Measurements from ENCODE around the gene CMSS1.

The CMSS1 gene

DNA sequence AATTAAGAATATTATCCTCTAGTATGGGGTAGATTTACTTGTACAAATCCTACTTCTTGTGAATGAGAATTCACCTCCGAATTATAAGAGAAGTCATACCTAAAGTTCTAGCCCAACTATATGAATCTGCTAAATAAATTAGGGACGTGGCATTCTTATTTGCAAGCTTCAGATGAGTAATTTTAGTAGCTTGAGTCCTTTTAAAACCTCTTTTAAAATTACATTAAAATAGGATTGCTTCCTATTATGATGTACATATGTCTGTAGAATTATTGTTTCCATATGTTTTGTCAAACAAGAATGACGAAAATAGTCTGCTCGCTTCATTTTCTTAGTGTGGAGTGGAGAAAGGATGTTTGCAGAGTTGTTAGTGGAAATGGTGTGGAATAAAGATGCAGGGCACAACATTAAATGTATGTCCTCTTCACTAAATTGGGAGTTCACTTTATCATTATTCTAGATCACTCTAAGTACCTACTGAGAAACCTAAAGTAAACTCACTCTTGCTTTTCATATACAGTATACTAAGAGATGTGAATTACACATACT lies 59.4 kb downstream of the CMSS1 start:
- DNase-seq: no peak

GRCh38 chr3:99878005-99878404 lies 60.3 kb downstream of the CMSS1 start:
- DNase-seq: peak in 1 of 2 experiments; percentile 30

GRCh38 chr3:99879275-99879674 lies 61.6 kb downstream of the CMSS1 start:
- DNase-seq: no peak

DNA sequence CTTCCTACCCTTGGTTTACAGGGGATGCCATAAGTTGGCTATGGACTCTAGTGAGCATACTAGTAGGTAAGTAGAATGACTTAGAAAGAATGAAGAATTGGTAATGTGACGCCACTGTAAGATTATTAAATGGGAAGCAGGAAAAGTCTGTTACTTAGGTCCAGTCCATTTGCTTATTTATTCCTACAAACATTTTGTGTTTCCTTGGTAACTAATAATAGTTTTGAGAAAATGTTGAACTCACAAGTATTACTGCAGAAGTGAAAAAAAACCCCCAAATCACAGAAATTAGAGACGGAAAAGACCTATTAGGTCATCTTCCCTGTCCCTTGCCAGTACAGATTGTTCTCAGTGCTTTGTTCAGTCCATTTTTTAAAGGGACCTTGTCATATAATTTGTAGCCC lies 63.5 kb downstream of the CMSS1 start:
- DNase-seq: no peak

DNA sequence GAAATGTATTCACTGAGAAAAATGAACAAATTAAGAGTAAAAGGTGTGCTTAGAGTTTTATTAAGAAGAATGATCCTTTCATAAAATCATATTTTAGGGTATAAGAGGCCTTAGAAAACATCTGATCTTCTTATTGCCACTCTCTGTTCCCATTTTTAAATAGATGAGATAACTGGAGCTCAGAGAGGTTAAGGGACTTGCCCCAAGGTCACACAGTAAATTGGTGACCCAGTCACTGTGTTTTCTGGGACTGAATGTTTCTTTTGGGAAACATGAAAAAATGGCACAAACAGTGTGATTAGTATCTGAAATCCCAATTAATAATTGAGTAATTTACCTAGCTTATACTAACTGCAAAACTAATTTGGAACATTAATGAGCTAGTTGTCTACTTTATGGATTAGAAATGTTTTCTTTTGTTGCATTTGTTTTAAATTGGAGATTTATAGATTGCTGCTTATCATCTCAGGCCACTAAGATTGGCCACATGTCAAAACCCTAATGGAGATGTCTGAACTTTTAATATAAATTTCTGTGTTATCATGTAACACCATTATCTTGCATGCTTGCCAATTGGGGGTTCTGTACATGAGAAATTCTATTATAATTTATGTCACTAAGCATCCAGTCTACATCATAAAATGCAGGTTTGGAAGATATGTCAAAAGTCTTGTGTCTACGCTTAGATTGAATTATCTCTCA lies 64.9 kb downstream of the CMSS1 start:
- no peak for DNase-seq

GRCh38 chr3:99883138-99883461 lies 65.4 kb downstream of the CMSS1 start:
- DNase-seq: no peak

DNA sequence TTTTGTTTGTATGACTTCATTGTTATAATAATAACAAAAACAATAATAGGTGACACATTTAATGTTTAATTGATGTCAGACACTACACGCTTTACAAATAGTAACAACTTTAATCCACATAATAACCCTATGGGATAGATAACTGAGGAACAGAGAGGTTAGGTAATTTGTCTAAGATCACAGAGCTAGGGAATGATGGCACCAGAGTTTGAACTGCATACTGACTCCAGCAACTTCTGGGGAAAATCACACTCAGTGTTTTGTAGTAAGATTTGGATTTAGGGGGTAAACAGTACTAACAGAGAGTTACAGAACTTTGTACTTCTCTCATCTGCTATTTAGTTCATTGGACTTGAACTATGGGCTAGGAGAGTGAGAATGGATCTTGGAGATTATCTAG lies 66.0 kb downstream of the CMSS1 start:
- no peak for DNase-seq

DNA sequence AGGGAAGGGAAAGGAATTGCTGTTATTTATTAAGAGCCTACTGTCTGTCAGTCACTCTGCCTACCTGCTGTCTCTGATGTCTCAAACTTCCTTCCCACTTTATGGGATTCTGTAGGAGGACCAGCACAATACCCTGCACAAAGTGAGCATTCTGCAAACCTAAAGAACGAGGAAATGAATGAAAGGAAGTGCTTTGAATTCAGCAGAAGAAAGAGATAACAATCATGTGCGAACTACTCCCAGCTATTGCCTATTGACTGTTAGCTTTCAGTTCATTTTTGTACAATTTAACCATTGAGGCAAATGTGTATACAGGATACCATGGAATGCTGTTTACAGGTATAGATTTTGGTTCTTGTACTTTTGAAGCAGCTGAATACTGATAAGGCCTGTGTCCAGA lies 66.8 kb downstream of the CMSS1 start:
- DNase-seq: no peak

GRCh38 chr3:99885085-99885484 lies 67.4 kb downstream of the CMSS1 start:
- DNase-seq: no peak

- no peak for DNase-seq
Measured at GRCh38 chr3:99885851-99886250, 68.2 kb downstream of the CMSS1 start.

- no peak for DNase-seq
Measured at GRCh38 chr3:99891610-99892285, 74.1 kb downstream of the CMSS1 start.

- no peak for DNase-seq
Measured at GRCh38 chr3:99892332-99892731, 74.7 kb downstream of the CMSS1 start.

DNA sequence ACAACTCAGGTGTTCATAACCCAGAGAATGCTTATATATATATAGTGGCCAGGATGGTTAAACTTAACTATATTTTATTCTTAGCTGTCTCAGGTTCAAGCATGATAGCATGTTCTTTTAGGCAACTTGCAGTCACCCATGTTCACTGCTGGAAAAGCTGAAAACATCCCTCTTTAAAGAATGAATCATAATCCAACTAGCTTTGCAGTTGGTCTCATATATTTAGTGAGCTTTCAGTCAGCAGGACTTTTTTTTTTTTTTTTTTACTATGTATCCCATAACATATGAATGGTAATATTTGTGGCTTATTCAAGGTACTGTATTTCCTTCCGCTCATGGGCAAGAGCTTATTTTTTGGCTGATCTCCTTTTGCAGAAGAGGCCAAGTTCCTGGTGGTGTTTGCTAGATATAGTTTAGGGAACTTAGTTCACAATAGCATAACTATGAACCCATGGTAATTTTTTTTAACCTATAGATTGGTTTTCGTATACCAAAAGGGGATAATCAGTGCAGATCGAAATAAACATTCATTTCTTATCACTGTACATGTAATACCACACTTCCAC lies 77.6 kb downstream of the CMSS1 start:
- DNase-seq: no peak

DNA sequence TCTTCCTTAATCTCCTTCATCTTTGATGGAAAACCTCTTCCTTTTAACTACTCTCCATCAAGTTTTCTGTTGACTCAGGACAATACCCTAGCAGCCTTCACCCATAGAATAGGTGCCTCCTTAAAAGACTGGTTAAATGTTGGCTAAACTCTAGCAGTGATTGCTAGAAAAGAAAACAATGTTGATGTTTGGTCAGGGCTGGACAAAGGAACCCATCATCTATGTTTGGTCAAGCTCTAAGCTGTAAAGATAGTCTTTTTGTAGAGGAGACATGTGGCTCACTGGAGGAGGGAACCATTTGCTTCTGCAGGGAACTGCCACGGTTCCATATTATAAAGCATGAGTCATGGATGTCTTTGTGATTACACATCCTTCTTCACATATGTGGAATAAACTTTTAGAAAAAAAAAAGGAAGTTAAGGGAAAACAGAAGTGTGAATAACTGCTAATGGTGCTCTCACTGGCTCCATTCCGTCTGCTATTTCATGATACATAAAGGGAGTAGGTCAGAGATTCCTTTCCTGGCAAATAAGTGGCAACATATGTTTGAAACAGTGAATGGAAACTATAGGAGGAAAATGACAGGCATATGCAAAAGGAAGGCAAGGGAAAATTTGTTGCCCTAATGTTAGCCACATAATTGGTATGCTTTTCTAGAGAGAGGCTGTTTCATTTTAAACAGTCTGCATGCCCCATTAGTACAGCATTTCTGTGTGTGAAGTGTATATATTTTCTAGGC lies 78.2 kb downstream of the CMSS1 start:
- peak; percentile 76 to 85 for DNase-seq

GRCh38 chr3:99896482-99896881 lies 78.8 kb downstream of the CMSS1 start:
- DNase-seq: peak in 1 of 2 experiments; percentile 57

DNA sequence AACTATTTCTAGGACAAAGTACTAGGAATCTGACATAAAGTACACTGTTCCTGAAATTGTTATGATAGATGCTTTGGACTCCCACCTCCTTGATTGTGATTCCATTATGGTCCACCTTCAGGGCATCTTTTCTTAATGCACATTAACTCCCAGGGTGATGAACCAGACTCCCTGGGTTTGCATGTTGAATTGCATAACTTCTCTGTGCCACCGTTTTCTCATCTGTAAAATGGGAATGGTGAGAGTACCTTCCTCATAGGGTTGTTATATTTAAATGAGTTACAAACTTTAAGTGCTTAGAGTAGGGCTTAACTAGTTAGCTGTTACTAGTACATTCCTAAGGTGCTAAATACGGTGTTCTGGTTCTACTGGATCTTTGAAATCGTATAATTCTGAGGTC lies 81.9 kb downstream of the CMSS1 start:
- no peak for DNase-seq

GRCh38 chr3:99900248-99900647 lies 82.6 kb downstream of the CMSS1 start:
- no peak for DNase-seq

DNA sequence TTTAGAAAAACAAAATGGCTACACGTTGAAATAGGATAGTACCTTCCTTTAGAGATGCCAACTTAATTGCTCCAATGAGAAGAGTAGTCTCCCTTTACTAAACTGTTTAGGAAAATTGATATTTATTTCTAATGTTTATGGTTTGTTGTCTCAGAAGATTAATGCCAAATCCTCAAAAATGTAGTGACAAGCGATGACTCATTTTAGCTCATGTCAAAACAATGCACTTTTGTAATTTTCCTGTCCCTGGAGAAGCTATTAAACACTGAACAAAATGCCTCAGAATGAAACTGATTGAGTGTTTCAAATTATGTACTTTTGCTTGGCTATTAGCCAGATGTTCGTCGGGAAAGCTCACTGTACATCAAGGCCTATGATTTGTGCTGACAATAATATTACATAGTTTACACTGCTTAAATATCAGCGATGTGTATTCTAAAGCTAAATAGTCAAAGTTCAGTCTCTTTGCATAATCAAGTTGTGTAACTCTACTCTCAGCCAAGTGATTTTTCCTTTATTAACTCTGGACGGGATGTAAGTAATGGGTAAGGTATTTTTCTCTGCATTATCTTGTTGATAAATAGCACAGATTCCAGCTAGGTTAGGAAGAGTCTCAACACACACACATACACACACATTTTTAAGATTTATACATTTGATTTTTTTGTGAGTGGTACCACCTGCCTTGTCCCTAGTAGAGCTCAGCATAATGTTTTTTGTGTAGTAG lies 83.7 kb downstream of the CMSS1 start:
- peak; percentile 89 to 98 for DNase-seq

DNA sequence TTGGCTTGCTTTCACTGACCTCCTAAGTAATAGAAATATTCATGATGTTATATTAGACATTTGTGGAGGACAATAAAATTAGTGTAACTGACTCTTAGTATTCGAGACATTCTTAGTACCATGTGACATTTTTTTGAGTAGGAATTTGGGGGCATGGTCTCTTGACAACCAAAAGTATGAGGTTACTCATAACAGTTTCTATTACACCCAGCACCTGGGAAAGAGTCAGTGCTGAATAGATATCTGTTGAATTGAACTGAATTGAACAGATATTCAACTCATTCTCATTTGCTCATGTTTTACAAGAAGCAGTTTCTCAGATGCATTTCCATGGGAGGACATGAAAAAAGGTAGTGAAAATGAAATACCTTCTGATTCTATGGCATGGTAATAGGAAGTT lies 84.4 kb downstream of the CMSS1 start:
- DNase-seq: peak; percentile 35 to 82

DNA sequence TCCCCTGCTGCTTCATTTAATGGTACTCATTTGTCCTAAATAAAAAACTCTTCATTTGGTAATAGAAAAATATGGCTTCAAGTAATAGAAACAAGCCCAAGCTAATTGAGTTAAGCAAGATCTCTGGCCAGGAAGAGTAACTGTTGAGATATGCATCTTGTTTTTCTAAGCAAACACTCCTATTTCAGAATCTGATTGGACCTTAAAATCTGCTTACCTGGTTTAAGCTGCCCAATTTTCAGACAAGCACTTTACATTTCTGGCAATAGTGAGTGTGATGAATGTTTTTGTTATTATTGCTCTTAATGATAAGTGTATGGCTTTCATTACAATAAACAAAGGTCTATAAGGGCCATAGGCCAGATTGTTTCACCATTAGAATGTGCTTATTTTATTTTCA lies 86.2 kb downstream of the CMSS1 start:
- no peak for DNase-seq

GRCh38 chr3:99907959-99908544 lies 90.4 kb downstream of the CMSS1 start:
- DNase-seq: no peak

- DNase-seq: peak in 1 of 2 experiments; percentile 35
Measured at GRCh38 chr3:99909714-99910495, 92.2 kb downstream of the CMSS1 start.

All from SW 1271 (cell line).